PC-3 (cell line): ENCODE data around the gene TLE3.

Experiments used
- EZH2 ChIP-seq: fragments of 300-600 bp; sonication (generic); IDR thresholded peaks from one replicate; pipeline ENCODE4 v1.6.1; 2017; ENCODE audit warnings: antibody characterized with exemption, mild to moderate bottlenecking, low read length; ENCODE audit not compliant: unreplicated experiment
- EZH2phosphoT487 ChIP-seq: fragments of 300-600 bp; sonication (generic); IDR thresholded peaks from 2 replicates; pipeline ENCODE4 v1.6.1; 2018; ENCODE audit warnings: mild to moderate bottlenecking, antibody characterized with exemption, low read length, borderline replicate concordance
- TF ChIP-seq, protein P1 (sequence below): fragments of 300-600 bp; sonication (generic); conservative IDR thresholded peaks from 2 replicates; pipeline ENCODE4 v1.5.1; 2017; ENCODE audit warnings: antibody characterized with exemption, low read depth, mild to moderate bottlenecking, low read length

DNA sequence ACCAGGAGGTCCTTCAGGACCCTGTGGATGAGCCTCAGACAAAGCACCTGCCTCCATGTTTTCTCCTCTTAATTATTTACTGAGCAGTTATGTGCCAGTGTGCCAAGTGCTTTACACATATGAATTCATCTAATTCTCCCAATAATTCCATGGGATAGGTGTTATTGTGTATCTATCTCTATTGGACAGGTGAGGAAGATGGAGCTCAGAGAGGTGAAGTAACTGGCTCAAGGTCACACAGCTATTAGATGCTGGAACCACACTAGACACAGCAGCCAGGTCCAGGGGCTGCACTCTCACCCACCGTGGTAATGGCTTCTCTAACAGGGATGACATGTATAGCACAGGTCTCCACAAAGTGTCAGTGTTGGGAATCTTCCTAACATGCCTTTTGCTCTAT, 70.2 kb downstream of the TLE3 start:
- TF ChIP-seq, protein P1, sequence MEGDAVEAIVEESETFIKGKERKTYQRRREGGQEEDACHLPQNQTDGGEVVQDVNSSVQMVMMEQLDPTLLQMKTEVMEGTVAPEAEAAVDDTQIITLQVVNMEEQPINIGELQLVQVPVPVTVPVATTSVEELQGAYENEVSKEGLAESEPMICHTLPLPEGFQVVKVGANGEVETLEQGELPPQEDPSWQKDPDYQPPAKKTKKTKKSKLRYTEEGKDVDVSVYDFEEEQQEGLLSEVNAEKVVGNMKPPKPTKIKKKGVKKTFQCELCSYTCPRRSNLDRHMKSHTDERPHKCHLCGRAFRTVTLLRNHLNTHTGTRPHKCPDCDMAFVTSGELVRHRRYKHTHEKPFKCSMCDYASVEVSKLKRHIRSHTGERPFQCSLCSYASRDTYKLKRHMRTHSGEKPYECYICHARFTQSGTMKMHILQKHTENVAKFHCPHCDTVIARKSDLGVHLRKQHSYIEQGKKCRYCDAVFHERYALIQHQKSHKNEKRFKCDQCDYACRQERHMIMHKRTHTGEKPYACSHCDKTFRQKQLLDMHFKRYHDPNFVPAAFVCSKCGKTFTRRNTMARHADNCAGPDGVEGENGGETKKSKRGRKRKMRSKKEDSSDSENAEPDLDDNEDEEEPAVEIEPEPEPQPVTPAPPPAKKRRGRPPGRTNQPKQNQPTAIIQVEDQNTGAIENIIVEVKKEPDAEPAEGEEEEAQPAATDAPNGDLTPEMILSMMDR, result no peak
- no peak for TF ChIP-seq EZH2phosphoT487
- TF ChIP-seq EZH2, result no peak
